HG02981 (cell line): ENCODE data around the gene CGNL1.

Source experiments
- ATAC-seq: cut with Tn5 transposase; IDR thresholded peaks from one replicate; pipeline ENCODE4 v1.9.1; 2021; ENCODE audit warnings: mild to moderate bottlenecking, moderate library complexity; ENCODE audit not compliant: unreplicated experiment

CGNL1 gene

DNA sequence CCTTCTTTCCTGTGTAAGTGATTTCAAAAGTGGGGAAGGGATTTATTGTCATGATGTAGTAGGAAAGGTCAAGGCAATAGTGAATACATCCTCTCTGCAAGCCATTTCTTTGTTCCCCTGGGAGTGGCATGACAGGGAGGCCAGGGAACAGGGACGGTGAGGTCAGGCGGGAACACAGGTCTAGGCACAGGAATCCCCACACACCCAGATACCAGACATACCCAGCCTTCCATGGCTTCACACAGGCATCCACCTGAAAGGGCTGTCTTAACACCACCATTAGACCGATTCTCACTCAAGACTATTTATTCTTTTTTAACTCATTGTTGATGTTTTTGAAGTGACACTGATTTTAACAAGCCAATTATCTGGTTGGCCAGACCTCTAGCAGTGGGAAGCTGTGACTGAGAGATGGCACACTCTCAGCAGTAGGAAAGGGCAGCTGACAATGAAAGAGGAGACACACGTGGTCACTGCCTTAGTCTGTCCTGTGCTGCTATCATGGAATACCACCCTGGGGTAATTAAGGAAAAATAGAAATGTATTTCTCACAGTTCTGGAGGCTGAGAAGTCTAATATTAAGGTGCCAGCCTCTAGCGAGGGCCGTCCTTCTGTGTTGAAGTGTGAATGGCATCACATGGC, 140.8 kb downstream of the CGNL1 start:
- ATAC-seq: no peak

DNA sequence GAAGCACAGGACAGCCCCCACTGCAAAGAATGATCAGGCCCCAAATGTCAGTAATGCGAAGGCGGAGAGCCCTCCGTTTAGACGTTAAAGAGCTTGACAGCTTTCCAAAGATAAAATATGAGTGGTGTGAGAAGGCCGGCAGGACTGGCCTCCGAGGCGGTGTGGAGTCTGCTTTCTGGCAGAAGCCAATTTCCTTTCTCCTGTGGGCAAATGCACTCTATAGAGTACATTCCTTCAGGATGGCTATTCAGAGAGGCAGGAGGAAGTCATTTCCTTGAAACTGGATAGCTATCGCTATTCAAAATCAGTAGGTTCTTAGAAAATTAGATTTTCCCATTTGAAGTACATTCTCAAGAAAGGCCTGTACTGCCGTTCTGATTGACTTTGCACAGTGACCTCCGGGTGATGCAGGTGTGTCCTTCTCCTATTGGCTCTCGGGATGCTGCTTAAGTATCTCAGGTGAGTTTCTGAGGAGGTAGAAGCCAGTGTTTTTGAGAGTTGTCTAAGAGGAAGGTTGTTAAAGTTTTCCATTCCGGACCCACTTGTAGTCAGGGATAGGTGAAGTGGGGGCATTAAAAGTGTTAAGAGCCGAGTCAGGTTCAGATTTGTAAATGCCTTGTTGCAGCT, 142.6 kb downstream of the CGNL1 start:
- no peak for ATAC-seq

DNA sequence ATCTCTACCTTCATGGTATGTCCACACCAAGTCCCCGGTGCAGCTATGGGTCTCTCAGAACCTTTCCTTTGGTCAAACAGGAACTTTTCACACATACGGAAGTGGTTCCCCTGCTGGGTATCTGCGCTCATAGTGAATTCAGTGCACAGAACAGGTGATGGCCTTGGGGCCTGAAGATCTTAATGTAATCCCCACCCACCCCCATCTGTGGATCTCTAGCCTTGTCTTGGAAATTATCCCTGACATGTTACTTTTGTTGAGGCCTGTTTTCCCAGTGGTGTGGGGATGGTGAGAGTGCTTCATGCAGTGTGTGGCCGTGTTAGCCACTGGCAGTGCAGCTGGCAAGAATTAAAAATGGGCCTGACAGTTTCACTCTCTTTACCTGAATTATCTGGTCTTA, 143.5 kb downstream of the CGNL1 start:
- no peak for ATAC-seq

DNA sequence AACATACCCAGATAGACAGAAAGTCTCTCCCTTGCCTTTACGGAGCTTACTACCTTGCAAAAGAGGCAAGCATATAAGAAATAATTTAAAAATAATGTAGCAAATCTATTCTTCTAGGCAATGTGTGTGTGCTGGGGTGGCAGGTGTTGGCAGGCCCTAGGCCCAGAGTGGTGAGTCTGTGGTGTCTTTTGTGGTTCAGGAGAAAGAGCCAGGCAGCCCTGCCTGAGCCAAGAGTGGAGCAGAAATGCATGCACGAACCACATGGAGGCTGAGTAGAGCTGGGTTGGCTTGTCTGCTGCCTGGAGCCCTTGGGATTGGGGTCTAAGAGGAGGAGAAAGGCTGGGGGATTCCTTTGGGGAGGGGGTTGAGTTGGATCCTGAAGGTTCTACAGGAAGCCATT, 145.2 kb downstream of the CGNL1 start:
- ATAC-seq: no peak

DNA sequence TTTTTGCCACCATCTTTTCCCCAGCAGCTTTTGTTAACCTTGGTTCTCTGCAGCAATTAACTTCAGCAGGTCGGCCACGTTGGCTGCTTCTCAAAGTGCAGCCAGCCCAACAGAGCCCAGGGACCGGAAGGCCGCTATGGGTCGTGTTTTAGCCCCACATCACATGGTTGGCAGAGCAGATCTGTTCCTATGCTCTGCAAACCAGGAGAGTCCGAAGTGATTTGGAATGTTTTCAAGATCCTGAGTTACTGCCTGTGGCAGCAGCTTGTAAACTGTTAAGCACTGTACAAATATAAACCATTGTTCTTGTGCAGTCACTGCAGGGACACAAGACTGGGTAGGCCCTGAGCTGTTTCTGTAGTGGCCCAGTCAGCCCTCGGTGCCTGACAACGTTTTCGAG, 145.8 kb downstream of the CGNL1 start:
- ATAC-seq: no peak

DNA sequence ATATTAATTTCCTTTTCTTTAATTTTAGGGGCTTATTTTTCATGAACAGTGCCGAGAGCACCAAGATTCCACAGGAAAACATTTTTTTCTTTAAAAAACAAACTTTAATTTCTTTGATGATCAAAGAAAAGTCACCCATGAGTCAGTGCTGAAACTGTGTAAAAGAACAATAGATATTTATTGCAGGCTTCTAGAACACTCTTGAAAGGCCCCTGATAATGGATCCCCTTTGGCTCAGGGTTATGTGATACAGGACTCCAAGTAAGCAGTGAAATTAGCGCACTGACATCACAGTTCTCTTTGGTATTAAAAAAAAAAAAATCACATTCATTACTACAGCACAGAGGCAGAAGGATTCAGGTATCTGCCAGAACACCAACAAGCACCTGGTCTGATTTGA, 149.3 kb downstream of the CGNL1 start:
- ATAC-seq: no peak

DNA sequence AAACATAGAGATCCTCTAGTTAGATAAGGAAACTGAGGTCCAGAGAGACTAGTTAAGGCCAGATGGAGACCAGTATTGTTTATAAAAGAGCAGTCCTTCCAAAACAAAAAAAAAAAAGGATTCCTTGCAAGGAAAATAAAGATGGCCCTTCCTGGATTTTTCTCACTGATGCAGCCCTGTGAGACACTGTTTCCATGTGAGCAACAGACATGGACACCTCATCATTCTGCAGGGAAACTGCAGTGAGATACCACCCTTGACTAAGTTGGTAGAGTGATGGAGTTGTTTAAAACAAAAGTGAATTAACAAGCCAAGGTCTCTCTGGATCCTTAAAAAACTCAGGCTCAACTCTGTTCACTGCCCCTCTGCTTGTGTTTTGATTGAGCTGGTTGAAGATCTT, 149.8 kb downstream of the CGNL1 start:
- no peak for ATAC-seq

DNA sequence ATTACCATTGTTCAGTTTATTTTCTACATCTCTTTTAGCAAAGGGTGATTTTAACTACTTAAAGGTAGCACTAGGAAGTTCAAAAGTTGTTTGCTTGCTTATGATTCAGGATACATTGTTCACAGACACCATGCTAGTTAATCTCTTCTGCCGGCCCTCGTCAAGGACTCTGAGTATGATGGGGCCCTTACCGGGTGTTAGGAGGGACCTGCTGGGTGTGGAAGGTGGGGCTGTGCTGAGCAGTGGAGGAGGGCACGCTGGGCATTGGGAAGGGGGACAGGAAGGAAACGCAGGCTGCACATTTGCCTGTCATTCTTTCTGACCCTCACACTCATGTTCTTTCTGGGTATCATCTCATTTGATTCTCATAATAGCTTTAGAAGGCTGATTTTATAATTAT, 150.3 kb downstream of the CGNL1 start:
- no peak for ATAC-seq

DNA sequence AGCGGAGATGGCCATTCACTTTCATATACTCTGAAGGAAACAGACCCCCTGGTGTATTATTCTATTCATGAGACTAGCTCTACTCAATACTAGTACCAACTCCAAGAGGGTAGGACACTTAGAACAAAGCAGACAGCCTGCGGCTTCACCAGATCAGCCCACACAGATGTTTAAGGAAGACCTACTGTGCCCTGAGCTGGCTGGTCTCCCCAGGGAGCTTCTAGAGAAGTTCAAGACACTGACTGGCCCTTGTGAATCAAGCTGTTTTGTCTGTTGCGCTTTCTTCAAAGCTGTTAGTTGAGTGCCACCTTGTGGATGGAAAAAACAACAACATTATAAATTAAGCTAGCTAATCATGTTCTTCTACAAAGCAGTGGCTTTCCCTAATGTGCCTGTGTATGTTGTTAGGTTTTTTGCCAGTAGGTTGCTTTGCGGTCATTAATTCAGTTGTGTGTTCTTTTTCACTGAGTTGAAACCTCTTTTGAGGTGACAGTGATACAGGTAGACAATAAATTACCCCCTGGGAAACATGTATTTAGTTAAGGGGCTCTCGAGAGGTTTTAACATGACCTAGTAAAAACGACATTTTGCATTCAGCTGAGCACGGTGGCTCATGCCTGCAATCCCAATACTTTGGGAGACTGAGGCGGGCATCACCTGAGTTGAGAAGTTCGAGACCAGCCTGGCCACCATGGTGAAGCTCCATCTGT, 151.2 kb downstream of the CGNL1 start:
- peak; percentile 70 for ATAC-seq

DNA sequence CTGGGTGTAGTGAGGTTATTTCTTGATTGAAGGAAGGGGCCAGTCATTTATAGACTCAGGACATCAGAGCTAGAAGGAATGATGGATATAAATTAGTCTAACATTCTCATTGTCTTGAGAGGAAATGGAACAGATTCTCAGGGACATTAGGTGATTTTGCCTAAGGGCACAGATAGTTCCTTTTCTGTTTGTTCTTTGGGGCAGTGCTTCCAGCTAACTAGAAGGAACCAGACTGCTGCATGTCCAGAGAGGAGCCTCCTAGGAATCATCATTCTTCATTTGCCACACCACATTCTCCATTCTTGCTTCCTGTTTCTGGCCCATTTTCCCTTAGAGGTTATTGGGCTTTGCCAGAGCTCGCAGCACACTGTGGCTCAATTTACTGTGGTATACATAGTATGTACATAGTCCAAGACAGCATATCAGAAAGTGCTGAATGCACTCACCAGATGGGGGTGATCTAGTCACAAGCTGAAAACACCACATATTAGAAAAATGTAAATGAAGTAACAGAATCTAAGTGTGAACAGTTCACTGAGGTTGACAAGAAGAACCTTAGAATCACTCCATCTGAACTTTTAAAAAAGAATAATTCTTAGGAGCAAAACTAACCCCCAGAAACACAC, 152.7 kb downstream of the CGNL1 start:
- no peak for ATAC-seq

DNA sequence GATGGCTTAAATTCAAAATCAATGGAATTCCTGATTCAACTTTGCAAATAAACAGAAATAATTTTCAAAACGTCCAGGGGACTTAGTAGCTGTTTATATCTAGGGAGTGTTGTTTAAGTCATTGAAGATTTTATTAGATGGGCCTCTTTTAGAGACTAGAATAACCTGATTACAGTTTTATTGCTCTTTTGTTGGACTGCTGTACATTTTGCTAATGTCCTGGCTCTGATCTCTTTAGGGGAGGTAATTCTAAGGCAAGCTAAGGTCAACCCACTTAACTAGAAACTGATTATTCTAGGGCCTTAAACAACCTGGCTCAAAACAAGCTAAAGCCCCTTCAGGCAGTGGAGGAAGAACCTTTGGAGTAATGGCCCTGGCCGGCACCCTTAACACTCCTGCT, 153.4 kb downstream of the CGNL1 start:
- no peak for ATAC-seq

DNA sequence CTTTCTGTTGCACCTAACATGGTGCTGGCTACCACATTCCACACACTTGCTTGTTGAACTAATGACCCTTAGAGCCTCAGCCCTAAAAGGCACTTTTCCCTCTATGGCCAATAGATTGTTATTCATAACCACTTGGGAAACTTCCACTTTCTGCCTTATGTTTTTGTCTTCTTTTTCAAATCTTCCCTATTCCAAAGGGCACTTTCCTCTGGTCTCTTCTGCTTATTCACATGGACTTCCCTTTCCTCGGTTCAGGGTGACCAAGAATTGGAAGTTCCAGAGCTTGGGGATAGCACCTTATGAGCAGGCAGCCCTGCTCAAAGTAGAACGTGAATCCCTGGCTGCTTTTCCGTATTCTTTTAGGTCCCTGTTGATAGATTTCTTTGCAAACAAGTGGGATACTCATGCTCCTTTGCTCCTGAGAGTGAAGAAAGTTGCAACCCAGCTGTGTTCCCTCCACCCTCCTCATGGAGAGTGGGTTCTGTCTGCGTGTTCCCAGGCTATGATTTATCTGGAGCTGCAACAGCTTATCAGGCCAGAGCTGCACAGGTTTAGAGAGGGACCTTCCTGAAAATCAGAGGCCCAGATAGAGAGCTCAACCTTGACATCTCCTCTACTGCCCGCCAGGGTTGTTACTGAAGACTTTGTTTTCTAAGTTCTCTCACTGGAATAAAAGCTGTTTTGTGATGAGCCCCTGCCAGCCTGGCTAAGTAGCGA, 156.6 kb downstream of the CGNL1 start:
- no peak for ATAC-seq

DNA sequence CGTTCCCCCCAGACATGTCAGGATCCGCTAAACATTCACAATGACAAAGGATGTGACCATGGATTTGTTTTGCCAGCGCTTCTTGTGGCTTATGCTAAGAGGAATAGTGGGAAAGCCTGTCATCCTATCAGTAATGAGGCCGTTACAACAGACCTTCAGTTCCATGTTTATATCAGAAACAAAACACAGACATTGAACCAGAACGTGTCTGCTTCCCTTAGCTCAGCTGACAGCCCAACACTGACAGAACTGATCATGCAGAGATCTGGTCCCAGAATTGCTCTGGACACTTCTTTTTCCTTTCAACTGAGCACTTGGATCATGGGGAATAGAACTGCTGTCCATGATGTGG, 157.1 kb downstream of the CGNL1 start:
- ATAC-seq: no peak

DNA sequence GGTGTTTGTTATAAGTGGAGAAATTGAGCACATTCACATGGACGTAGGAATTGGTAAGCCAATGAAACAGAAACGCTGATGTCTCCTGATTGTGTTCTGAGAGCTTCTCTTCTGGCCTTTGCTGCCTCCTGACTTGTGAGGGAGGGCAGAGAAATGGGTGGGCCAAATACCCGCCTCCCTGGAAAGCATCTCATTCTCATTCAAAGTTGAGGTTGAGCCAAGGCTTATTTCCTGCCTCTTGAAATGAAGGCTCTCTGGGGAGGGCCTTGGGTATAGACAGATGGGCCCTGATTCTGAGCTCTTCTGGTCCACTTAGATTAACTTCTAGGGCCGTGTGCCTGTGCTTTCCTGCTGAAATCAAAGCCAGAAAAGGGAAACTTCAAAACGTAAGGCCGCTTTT, 158.0 kb downstream of the CGNL1 start:
- no peak for ATAC-seq

DNA sequence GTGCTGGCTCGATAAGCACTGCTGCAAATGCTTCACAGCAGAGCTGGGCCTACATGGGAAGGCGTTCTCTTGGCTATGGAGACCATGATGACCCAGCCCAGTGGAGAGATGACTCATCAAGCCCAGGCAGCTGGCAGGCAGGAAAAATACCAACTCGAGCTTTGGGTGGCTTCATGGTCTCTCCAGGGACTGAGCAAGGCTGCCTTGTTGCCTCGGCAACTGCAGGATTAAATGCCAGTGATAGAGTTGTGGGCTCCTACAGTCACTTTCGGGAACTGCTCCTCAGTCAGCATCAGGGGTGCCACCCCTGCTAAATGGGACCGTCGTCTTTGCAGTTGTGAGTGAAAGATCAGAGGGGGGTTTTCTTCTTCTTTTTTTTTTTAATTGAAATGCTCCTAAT, 160.8 kb downstream of the CGNL1 start:
- ATAC-seq: no peak

DNA sequence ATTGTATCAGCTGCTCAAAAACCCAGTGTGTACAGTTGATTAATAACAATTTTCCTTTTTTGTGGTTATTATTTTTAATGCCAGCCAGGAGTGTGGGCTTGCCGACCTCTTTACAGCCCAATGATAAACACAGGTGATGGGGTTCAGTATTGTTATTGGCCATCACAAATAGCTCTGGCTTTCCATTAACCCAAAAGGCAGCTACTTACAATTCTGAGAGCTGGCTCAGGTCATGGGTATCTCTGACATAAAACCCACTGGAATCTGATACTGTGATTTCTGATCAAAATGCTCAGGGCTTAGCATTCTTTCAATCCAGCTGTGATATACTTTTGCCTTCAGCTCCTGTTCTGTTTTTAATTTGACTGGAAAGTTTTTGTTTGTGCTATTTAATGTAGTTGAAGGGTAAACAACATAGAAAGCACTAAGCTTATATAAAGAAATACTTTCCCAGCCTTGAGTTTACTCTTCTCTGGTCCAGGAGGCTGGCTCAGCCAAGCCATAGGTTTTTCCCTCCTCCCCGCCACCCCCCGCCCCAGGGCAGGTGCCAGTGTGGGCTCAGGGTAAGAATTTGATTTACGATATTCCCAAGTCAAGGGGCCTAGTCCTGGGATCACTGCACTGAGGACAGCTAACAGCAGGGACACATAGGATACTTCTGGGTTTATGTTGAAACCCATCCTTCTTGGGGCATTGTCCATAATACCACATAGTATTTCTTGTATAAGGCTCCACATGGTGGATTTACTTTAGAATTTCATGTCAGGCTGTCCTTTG, 161.4 kb downstream of the CGNL1 start:
- no peak for ATAC-seq

DNA sequence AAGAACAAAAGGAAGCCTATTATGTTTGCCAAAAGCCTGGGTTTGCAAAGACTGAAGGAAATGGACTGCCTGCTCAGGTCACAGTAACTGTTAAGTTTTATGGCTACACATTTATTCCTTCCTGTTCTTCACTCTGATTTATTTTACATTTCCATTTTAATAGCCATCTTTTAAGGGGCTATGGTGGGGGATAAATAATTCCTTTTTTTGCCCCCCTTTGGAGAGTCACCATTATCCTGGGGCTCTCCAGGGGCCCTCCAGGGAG, 161.9 kb downstream of the CGNL1 start:
- no peak for ATAC-seq

DNA sequence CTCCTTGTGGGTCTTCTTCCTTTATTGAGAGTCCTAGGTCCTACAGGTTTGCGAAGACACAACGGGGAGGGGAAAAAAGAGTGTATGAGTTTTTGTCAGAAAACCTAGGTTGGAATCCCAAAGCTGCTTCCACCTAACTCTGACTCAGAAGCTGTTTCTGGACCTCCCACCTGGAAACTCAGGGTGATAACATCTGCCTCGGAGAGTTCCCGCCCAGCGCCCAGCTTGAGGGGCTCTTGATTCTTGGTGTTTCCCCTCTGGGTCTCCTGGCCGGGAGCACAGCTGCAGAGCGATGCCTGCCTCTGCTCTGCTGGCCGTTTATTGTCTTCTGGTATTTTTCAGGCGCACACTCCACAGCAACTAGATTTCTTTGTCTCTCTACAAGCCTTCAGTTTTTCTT, 162.5 kb downstream of the CGNL1 start:
- ATAC-seq: no peak

DNA sequence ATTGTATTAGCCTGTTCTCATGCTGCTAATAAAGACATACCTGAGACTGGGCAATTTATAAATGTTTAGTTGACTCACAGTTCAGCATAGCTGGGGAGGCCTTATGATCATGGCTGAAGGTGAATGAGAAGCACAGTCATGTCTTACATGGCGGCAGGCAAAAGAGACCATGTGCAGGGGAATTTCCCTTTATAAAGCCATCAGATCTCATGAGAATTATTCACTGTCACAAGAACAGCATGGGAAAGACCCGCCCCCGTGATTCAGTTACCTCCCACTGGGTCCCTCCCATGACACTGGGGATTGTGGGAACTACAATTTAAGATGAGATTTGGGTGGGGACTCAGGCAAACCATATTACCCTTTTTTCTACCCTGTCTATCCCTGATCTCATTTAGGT, 163.9 kb downstream of the CGNL1 start:
- no peak for ATAC-seq

DNA sequence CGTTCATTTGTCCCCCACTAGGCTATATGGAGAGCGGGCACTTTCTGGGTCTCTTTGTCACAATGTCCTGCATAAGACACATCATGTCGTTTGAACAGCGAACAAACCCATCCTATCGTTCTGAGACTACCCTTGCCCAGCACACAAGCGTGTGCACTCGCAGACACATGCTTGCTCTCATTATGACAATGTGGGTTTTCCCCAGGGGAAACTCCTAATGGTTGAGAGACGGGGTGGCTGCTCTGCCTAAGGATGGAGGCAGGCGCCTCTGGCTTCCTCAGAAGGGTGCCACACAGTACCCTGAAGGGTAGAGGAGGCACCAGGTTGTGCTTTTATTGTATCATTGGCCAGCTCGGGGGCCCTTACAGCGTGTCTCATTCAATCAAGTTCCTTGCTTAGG, 164.4 kb downstream of the CGNL1 start:
- ATAC-seq: peak; percentile 67

DNA sequence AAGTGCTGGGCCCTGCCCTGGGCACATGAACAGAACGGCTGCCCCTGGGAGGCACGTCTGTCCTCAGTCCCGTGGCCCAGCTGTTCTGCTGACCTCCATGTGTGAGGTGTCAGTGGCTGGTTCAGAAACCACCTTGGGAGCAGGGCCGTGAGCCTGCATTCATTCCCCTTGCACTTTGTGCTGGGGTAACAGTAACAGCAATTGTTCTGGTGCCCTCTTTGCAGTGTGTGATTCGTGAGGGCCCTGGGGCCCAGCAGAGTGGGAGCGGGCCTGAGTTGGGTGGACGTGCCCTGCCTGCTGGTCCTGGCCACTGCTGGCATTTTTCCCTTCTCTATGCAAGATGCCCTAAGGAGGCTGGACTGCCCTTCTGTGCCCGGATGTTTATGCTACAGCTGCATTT, 165.0 kb downstream of the CGNL1 start:
- no peak for ATAC-seq
